Prostate gland (tissue), 2 donors: ENCODE results near the gene ACTN4.

ENCODE experiments used
- CTCF ChIP-seq, 4 experiments: fragments of 200-600 bp in 2 of 4; fragments of 450-650 bp in 2 of 4; sonication (generic) in 2 of 4; IDR thresholded peaks; 1 replicate in 3 of 4; 2 replicates in 1 of 4; pipeline ENCODE4 v1.5.1; 2016 to 2019; ENCODE audit warnings: antibody characterized with exemption in 4 of 4, mild to moderate bottlenecking in 2 of 4, moderate library complexity in 2 of 4
- POLR2AphosphoS5 ChIP-seq: sonication (generic); formaldehyde crosslinking; IDR thresholded peaks from one replicate; pipeline ENCODE4 v1.6.1; 2017; ENCODE audit warnings: antibody characterized with exemption

DNA sequence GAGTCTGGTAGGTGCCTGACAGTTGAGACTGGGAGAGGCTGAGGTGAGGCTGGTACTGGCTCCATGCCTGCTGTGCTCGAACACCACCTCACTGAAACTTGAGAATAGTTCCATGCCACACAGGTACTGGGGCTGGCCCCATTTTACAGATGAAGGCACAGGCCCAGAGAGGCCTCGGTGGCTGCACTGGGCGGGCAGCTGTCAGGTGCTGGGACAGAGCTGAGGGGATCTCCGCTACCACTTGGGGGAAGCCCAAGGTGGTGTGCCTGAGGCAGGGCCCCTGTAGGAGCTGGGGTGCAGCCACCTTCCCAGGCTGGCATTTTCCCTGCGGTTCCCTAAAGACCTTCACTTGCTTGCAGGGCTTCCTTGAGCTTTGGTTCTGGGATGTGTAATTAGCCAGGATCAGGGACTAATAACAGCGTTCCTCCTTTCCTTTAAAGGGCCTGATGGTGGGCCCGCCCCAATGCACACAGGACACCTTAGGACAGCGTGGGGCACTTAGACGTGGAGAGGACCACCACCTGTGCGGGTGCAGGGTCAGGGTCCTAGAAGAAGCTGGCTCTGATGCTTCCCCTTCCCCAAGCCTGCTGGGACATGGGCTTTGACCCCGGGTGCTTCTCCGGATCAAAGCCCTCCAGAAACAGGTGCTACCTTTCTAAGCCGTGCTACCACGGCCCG, 73.2 kb downstream of the ACTN4 start:
- TF ChIP-seq POLR2AphosphoS5 (no peak), CTCF (IDR thresholded peaks at IDR 0.05) (no peak)
